ENCODE measurements around the gene CFAP54. TPM values are rescaled to one million over a fixed set of nuclear protein-coding genes. Genes with fewer than 3 reads are reported as not detected.

The CFAP54 gene
- total RNA-seq, 1 experiment from 2014 or later: 0.71 TPM

- no TSS peak for BruUV-seq (replicated peaks)
- no peak overlapping the region for H3K27ac ChIP-seq (ENCODE audit: low read depth, low read length, poor library complexity, severe bottlenecking)
- ChIA-PET CTCF (no interaction called here), POLR2A (ENCODE audit: low non-redundant PET) (no interaction called here)
- H3K4me1 ChIP-seq (ENCODE audit: insufficient read depth, low read length, poor library complexity, severe bottlenecking): no peaks in the 10 kb centered on the region
- no peaks in the 10 kb centered on the region for H3K27me3 ChIP-seq (replicated peaks; ENCODE audit: insufficient read depth, low read depth, low read length, poor library complexity)
- TF ChIP-seq CTCF (conservative IDR thresholded peaks at IDR 0.05; ENCODE audit: low read depth, low read length): no peak
- TF ChIP-seq EZH2 (IDR thresholded peaks at IDR 0.05; ENCODE audit: borderline replicate concordance, low read depth, low read length, poor library complexity, severe bottlenecking): no peak
- DNase-seq (ENCODE audit: low spot score): no peak
- intact Hi-C loops (cut with micrococcal nuclease; ENCODE audit: unreplicated experiment): no loop called here
- no peaks in the 10 kb centered on the region for H3K36me3 ChIP-seq (ENCODE audit: insufficient read depth, low read length, poor library complexity, severe bottlenecking)
- no peak overlapping the region for H3K4me3 ChIP-seq (ENCODE audit: low read depth, low read length, poor library complexity, severe bottlenecking)
- H3K9me3 ChIP-seq (ENCODE audit: low read depth, low read length, poor library complexity, severe bottlenecking): no peaks in the 10 kb centered on the region
These were observed 17.9 kb upstream of the CFAP54 start for GRCh38 chr12:96471368-96472050.

- Histone ChIP-seq H3K9me3 (ENCODE audit: low read depth, low read length, poor library complexity, severe bottlenecking) (no peaks in the 10 kb centered on the region), H3K27me3 (replicated peaks; ENCODE audit: insufficient read depth, low read depth, low read length, poor library complexity) (no peaks in the 10 kb centered on the region), H3K4me3 (ENCODE audit: low read depth, low read length, poor library complexity, severe bottlenecking) (no peak overlapping the region), H3K36me3 (ENCODE audit: insufficient read depth, low read length, poor library complexity, severe bottlenecking) (no peaks in the 10 kb centered on the region), H3K4me1 (ENCODE audit: insufficient read depth, low read length, poor library complexity, severe bottlenecking) (no peaks in the 10 kb centered on the region), H3K27ac (ENCODE audit: low read depth, low read length, poor library complexity, severe bottlenecking) (no peak overlapping the region)
- CTCF ChIA-PET: no interaction called here
- intact Hi-C loops (cut with micrococcal nuclease; ENCODE audit: unreplicated experiment): no loop called here
- TF ChIP-seq EZH2 (IDR thresholded peaks at IDR 0.05; ENCODE audit: borderline replicate concordance, low read depth, low read length, poor library complexity, severe bottlenecking) (no peak), CTCF (conservative IDR thresholded peaks at IDR 0.05; ENCODE audit: low read depth, low read length) (no peak)
- no peak for DNase-seq (ENCODE audit: low spot score)
- BruUV-seq (replicated peaks): no TSS peak
- POLR2A ChIA-PET (ENCODE audit: low non-redundant PET): no interaction called here
These were observed 17.0 kb upstream of the CFAP54 start for GRCh38 chr12:96472384-96472783.

- BruUV-seq (replicated peaks): no TSS peak
- CTCF ChIA-PET: no interaction called here
These were observed 15.8 kb upstream of the CFAP54 start for GRCh38 chr12:96473394-96474093.

More at GRCh38 chr12:96473394-96474093, 15.8 kb upstream of the CFAP54 start:
- no peak overlapping the region for H3K27ac ChIP-seq (ENCODE audit: low read depth, low read length, poor library complexity, severe bottlenecking)
- no peak for DNase-seq (ENCODE audit: low spot score)
- no peaks in the 10 kb centered on the region for H3K36me3 ChIP-seq (ENCODE audit: insufficient read depth, low read length, poor library complexity, severe bottlenecking)
- no peak overlapping the region for H3K4me3 ChIP-seq (ENCODE audit: low read depth, low read length, poor library complexity, severe bottlenecking)
- H3K27me3 ChIP-seq (replicated peaks; ENCODE audit: insufficient read depth, low read depth, low read length, poor library complexity): no peaks in the 10 kb centered on the region
- H3K9me3 ChIP-seq (ENCODE audit: low read depth, low read length, poor library complexity, severe bottlenecking): no peaks in the 10 kb centered on the region
- TF ChIP-seq EZH2 (IDR thresholded peaks at IDR 0.05; ENCODE audit: borderline replicate concordance, low read depth, low read length, poor library complexity, severe bottlenecking) (no peak), CTCF (conservative IDR thresholded peaks at IDR 0.05; ENCODE audit: low read depth, low read length) (no peak)
- POLR2A ChIA-PET (ENCODE audit: low non-redundant PET): no interaction called here
- no peaks in the 10 kb centered on the region for H3K4me1 ChIP-seq (ENCODE audit: insufficient read depth, low read length, poor library complexity, severe bottlenecking)
- intact Hi-C loops (cut with micrococcal nuclease; ENCODE audit: unreplicated experiment): no loop called here

Data from A673 (cell line).